DOHH2 (cell line): Measurements from ENCODE around the gene KSR1.
A peak's percentile ranks its signal among the peaks of the same experiment; 100 is the strongest.

ENCODE experiments used
- H3F3A ChIP-seq: fragments of 200-600 bp; sonication (generic), shearing (Covaris generic); 2 replicates; pipeline ENCODE4 v1.6.0; 2016; ENCODE audit warnings: antibody characterized with exemption, mild to moderate bottlenecking; ENCODE audit not compliant: control insufficient read depth, insufficient read depth
- H3K27ac ChIP-seq: fragments of 200-600 bp; sonication (generic); 2 replicates; pipeline ENCODE4 v1.5.1; 2014; ENCODE audit warnings: low read depth, mild to moderate bottlenecking, low read length, moderate library complexity
- H3K27me3 ChIP-seq: fragments of 200-600 bp; sonication (generic); 2 replicates; pipeline ENCODE4 v1.6.1; 2014; ENCODE audit warnings: mild to moderate bottlenecking, low read length, mixed read lengths; ENCODE audit not compliant: control insufficient read depth
- H3K36me3 ChIP-seq: fragments of 200-600 bp; sonication (generic); 2 replicates; pipeline ENCODE4 v1.6.1; 2014; ENCODE audit warnings: mild to moderate bottlenecking, low read length, moderate library complexity, mixed read lengths; ENCODE audit not compliant: control insufficient read depth
- H3K4me1 ChIP-seq: fragments of 200-600 bp; sonication (generic); 2 replicates; pipeline ENCODE4 v1.6.1; 2014; ENCODE audit warnings: mild to moderate bottlenecking, low read length, mixed read lengths; ENCODE audit not compliant: control insufficient read depth
- H3K4me2 ChIP-seq: fragments of 200-600 bp; sonication (generic); 2 replicates; pipeline ENCODE4 v1.6.0; 2014; ENCODE audit warnings: mild to moderate bottlenecking, low read length, moderate library complexity
- H3K4me3 ChIP-seq: fragments of 200-600 bp; sonication (generic); 2 replicates; pipeline ENCODE4 v1.5.1; 2014; ENCODE audit warnings: mild to moderate bottlenecking, low read length, mixed read lengths
- H3K79me2 ChIP-seq: fragments of 200-600 bp; sonication (generic); 2 replicates; pipeline ENCODE4 v1.6.1; 2014; ENCODE audit warnings: mild to moderate bottlenecking, low read length, mixed read lengths; ENCODE audit not compliant: control insufficient read depth
- H3K9me2 ChIP-seq: fragments of 200-600 bp; sonication (generic); replicated peaks from 2 replicates; pipeline ENCODE4 v1.6.1; 2014; ENCODE audit warnings: mild to moderate bottlenecking, low read length, mixed read lengths; ENCODE audit not compliant: control insufficient read depth
- H3K9me3 ChIP-seq: fragments of 200-600 bp; sonication (generic); 2 replicates; pipeline ENCODE4 v1.6.1; 2014; ENCODE audit warnings: antibody characterized with exemption, low read length, mixed read lengths; ENCODE audit not compliant: control insufficient read depth, insufficient read depth
- H4K20me1 ChIP-seq: fragments of 200-600 bp; sonication (generic); 2 replicates; pipeline ENCODE4 v1.6.0; 2014; ENCODE audit warnings: low read depth, mild to moderate bottlenecking, antibody characterized with exemption, low read length, moderate library complexity; ENCODE audit not compliant: control insufficient read depth, insufficient read depth
- CTCF ChIP-seq: fragments of 200-600 bp; sonication (generic); IDR thresholded peaks from one replicate; pipeline ENCODE4 v1.5.1; 2014; ENCODE audit warnings: antibody characterized with exemption, mild to moderate bottlenecking, low read depth, low read length; ENCODE audit not compliant: poor library complexity, severe bottlenecking
- EZH2phosphoT487 ChIP-seq: fragments of 200-600 bp; sonication (generic); IDR thresholded peaks from 2 replicates; pipeline ENCODE4 v1.6.1; 2017; ENCODE audit warnings: borderline replicate concordance, mild to moderate bottlenecking, antibody characterized with exemption, low read length, moderate library complexity, mixed read lengths

The KSR1 gene

GRCh38 chr17:27555339-27555738 is 99.1 kb downstream of the KSR1 start:
- Histone ChIP-seq H3K27me3 (no peaks in the 10 kb centered on the region; the same call in none of the 2 replicates), H4K20me1 (no peaks in the 10 kb centered on the region)

DNA sequence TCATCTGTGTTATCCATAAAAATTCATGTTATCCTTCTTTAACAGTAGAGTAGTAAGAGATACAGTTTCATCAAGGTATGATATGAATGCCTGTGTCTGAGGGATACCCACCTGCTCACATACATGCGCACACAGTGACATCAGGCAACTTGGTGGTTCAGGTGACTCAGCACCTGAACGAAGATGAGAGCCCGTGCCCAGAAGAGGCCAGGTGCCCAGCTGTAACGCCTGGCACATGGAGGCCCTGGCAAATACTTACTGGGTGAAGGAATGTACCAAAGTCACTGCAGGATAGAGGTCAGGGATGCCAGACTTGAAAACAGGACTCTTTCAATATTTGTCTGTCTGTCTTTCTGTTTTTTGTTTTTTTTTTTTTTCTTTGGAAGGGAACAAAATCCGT is 102.1 kb downstream of the KSR1 start:
- TF ChIP-seq EZH2phosphoT487 = no peak
- Histone ChIP-seq H3K9me2 (no peaks in the 10 kb centered on the region), H3K36me3 (no peaks in the 10 kb centered on the region), H4K20me1 (no peaks in the 10 kb centered on the region), H3K79me2 (no peaks in the 10 kb centered on the region), H3K4me3 (no peak overlapping the region), H3F3A (no peaks in the 10 kb centered on the region), H3K27me3 (no peaks in the 10 kb centered on the region; the same call in 1 of the 2 replicates), H3K9me3 (no peaks in the 10 kb centered on the region), H3K27ac (no peak overlapping the region), H3K4me2 (no peak overlapping the region), H3K4me1 (peaks cover 10% of the 10 kb centered on the region)

More at GRCh38 chr17:27555339-27555738, 99.1 kb downstream of the KSR1 start:
- Histone ChIP-seq H3K27ac (no peak overlapping the region), H3K36me3 (no peaks in the 10 kb centered on the region), H3K9me3 (no peaks in the 10 kb centered on the region), H3K4me1 (peaks cover 10% of the 10 kb centered on the region), H3K9me2 (no peaks in the 10 kb centered on the region), H3K4me2 (peak overlapping the region; percentile 18; the same call in 1 of the 2 replicates), H3K79me2 (no peaks in the 10 kb centered on the region), H3F3A (no peaks in the 10 kb centered on the region), H3K4me3 (no peak overlapping the region)
- no peak for TF ChIP-seq EZH2phosphoT487

DNA sequence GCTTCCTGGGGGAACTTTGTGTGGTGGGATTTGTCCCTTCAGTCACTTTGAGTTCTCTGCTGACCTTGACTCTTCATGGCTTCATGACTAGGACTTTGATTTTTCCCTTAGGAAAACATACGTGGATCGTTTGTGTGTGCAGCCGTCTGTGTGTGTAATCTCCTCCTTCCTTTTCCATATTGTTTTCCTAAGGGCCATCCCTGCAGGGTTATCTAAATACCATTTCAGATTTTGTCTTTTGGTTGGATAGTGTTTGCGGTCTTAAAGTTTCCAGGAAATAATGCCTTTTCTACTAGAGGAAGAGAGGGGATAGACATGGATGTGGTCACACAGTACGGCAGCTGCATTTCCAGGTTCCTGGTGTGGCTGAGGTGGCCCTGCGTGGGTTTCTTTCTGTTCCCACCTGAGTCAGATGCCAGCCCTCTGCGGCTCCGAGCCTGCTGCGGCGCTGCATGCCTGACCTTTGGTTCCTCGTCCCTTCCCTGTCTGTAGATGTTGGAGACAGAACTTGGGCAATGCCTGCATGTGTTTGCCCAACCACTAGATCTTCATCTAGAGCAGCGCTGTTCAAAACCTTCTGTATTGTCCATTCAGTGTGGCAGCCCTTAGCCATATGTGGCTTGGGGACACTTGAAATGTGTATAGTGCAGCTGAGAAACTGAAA is 102.7 kb downstream of the KSR1 start:
- H3K4me1 ChIP-seq = peaks cover 10% of the 10 kb centered on the region
- no peak overlapping the region for H3K4me2 ChIP-seq
- no peak overlapping the region for H3K4me3 ChIP-seq

More for the DNA sequence above, 102.7 kb downstream of the KSR1 start:
- H3K36me3 ChIP-seq = no peaks in the 10 kb centered on the region
- TF ChIP-seq CTCF (no peak), EZH2phosphoT487 (no peak)
- no peaks in the 10 kb centered on the region; the same call in 1 of the 2 replicates for H3K27me3 ChIP-seq
- H3K9me3 ChIP-seq = no peaks in the 10 kb centered on the region
- H4K20me1 ChIP-seq = no peaks in the 10 kb centered on the region
- no peaks in the 10 kb centered on the region for H3K79me2 ChIP-seq
- H3K9me2 ChIP-seq = no peaks in the 10 kb centered on the region
- H3F3A ChIP-seq = no peaks in the 10 kb centered on the region
- no peak overlapping the region for H3K27ac ChIP-seq
